HS-27A (cell line): Measurements from ENCODE around the gene AKNA.
A peak's percentile ranks its signal among the peaks of the same experiment; 100 is the strongest.

Experiments used
- DNase-seq: peaks from one replicate; pipeline ENCODE4 v3.0.0-alpha.2; 2012; ENCODE audit warnings: low read depth, missing footprints

The AKNA gene

GRCh38 chr9:114303977-114304376, 83.8 kb downstream of the AKNA start:
- no peak for DNase-seq

GRCh38 chr9:114303571-114303970, 84.2 kb downstream of the AKNA start:
- DNase-seq, result no peak

- no peak for DNase-seq
These were observed 85.1 kb downstream of the AKNA start for GRCh38 chr9:114302727-114303126.

GRCh38 chr9:114301798-114302565, 85.8 kb downstream of the AKNA start:
- DNase-seq, result no peak

GRCh38 chr9:114300846-114301797, 86.7 kb downstream of the AKNA start:
- DNase-seq, result no peak

- DNase-seq, result no peak
These were observed 87.5 kb downstream of the AKNA start for GRCh38 chr9:114300153-114300845.

- no peak for DNase-seq
These were observed 88.3 kb downstream of the AKNA start for GRCh38 chr9:114299286-114300152.

- DNase-seq, result no peak
These were observed 91.4 kb downstream of the AKNA start for GRCh38 chr9:114296338-114296737.

- no peak for DNase-seq
These were observed 93.1 kb downstream of the AKNA start for GRCh38 chr9:114294664-114295063.

- no peak for DNase-seq
These were observed 95.7 kb downstream of the AKNA start for GRCh38 chr9:114291886-114292590.

GRCh38 chr9:114291064-114291474, 96.7 kb downstream of the AKNA start:
- peak; percentile 24 for DNase-seq

- no peak for DNase-seq
These were observed 97.2 kb downstream of the AKNA start for GRCh38 chr9:114290561-114290986.

- no peak for DNase-seq
These were observed 98.0 kb downstream of the AKNA start for GRCh38 chr9:114289571-114290481.

- DNase-seq, result no peak
These were observed 98.7 kb downstream of the AKNA start for GRCh38 chr9:114289106-114289505.

- DNase-seq, result no peak
These were observed 99.3 kb downstream of the AKNA start for GRCh38 chr9:114288193-114289091.

- DNase-seq, result no peak
These were observed 100.0 kb downstream of the AKNA start for GRCh38 chr9:114287763-114288192.

- no peak for DNase-seq
These were observed 100.6 kb downstream of the AKNA start for GRCh38 chr9:114287001-114287762.
